DOHH2 (cell line): ENCODE results near the gene TCIRG1.

Experiments
- H3F3A ChIP-seq: fragments of 200-600 bp; sonication (generic), shearing (Covaris generic); 2 replicates; pipeline ENCODE4 v1.6.0; 2016; ENCODE audit warnings: antibody characterized with exemption, mild to moderate bottlenecking; ENCODE audit not compliant: control insufficient read depth, insufficient read depth
- H3K27ac ChIP-seq: fragments of 200-600 bp; sonication (generic); 2 replicates; pipeline ENCODE4 v1.5.1; 2014; ENCODE audit warnings: low read depth, mild to moderate bottlenecking, low read length, moderate library complexity
- H3K27me3 ChIP-seq: fragments of 200-600 bp; sonication (generic); 2 replicates; pipeline ENCODE4 v1.6.1; 2014; ENCODE audit warnings: mild to moderate bottlenecking, low read length, mixed read lengths; ENCODE audit not compliant: control insufficient read depth
- H3K36me3 ChIP-seq: fragments of 200-600 bp; sonication (generic); 2 replicates; pipeline ENCODE4 v1.6.1; 2014; ENCODE audit warnings: mild to moderate bottlenecking, low read length, moderate library complexity, mixed read lengths; ENCODE audit not compliant: control insufficient read depth
- H3K4me1 ChIP-seq: fragments of 200-600 bp; sonication (generic); 2 replicates; pipeline ENCODE4 v1.6.1; 2014; ENCODE audit warnings: mild to moderate bottlenecking, low read length, mixed read lengths; ENCODE audit not compliant: control insufficient read depth
- H3K4me2 ChIP-seq: fragments of 200-600 bp; sonication (generic); 2 replicates; pipeline ENCODE4 v1.6.0; 2014; ENCODE audit warnings: mild to moderate bottlenecking, low read length, moderate library complexity
- H3K4me3 ChIP-seq: fragments of 200-600 bp; sonication (generic); 2 replicates; pipeline ENCODE4 v1.5.1; 2014; ENCODE audit warnings: mild to moderate bottlenecking, low read length, mixed read lengths
- H3K79me2 ChIP-seq: fragments of 200-600 bp; sonication (generic); 2 replicates; pipeline ENCODE4 v1.6.1; 2014; ENCODE audit warnings: mild to moderate bottlenecking, low read length, mixed read lengths; ENCODE audit not compliant: control insufficient read depth
- H3K9me2 ChIP-seq: fragments of 200-600 bp; sonication (generic); replicated peaks from 2 replicates; pipeline ENCODE4 v1.6.1; 2014; ENCODE audit warnings: mild to moderate bottlenecking, low read length, mixed read lengths; ENCODE audit not compliant: control insufficient read depth
- H3K9me3 ChIP-seq: fragments of 200-600 bp; sonication (generic); 2 replicates; pipeline ENCODE4 v1.6.1; 2014; ENCODE audit warnings: antibody characterized with exemption, low read length, mixed read lengths; ENCODE audit not compliant: control insufficient read depth, insufficient read depth
- H4K20me1 ChIP-seq: fragments of 200-600 bp; sonication (generic); 2 replicates; pipeline ENCODE4 v1.6.0; 2014; ENCODE audit warnings: low read depth, mild to moderate bottlenecking, antibody characterized with exemption, low read length, moderate library complexity; ENCODE audit not compliant: control insufficient read depth, insufficient read depth
- CTCF ChIP-seq: fragments of 200-600 bp; sonication (generic); IDR thresholded peaks from one replicate; pipeline ENCODE4 v1.5.1; 2014; ENCODE audit warnings: antibody characterized with exemption, mild to moderate bottlenecking, low read depth, low read length; ENCODE audit not compliant: poor library complexity, severe bottlenecking
- EZH2phosphoT487 ChIP-seq: fragments of 200-600 bp; sonication (generic); IDR thresholded peaks from 2 replicates; pipeline ENCODE4 v1.6.1; 2017; ENCODE audit warnings: borderline replicate concordance, mild to moderate bottlenecking, antibody characterized with exemption, low read length, moderate library complexity, mixed read lengths

The TCIRG1 gene

GRCh38 chr11:68099474-68100405 is 60.9 kb downstream of the TCIRG1 start:
- no peaks in the 10 kb centered on the region for H3K9me2 ChIP-seq
- no peaks in the 10 kb centered on the region for H3K27me3 ChIP-seq
- no peaks in the 10 kb centered on the region for H4K20me1 ChIP-seq
- no peak overlapping the region for H3K27ac ChIP-seq
- TF ChIP-seq EZH2phosphoT487 (no peak), CTCF (no peak)
- H3F3A ChIP-seq: 0 out of 2 replicates have a peak, but pooled peaks cover 3% of the 10 kb centered on the region
- peaks cover 54% of the 10 kb centered on the region for H3K79me2 ChIP-seq
- peak overlapping the region; percentile 8 for H3K4me3 ChIP-seq
- no peaks in the 10 kb centered on the region for H3K9me3 ChIP-seq
- H3K4me1 ChIP-seq: peaks cover 26% of the 10 kb centered on the region
- H3K36me3 ChIP-seq: no peaks in the 10 kb centered on the region; the same call in none of the 2 replicates
- H3K4me2 ChIP-seq: peak overlapping the region; percentile 39
